Stimulated activated memory B cell treated with anti-CD40 and anti-IgM and Interleukin-4, amounts not matched to agents 10 μg/mL and 1 μg/mL and 100 μg/mL, for 72 hours (primary cell): Measurements from ENCODE around the gene LOXL3.

ENCODE experiments used
- ATAC-seq: fragments of 150-1000 bp; cut with Tn5 transposase; 2 replicates; pipeline ENCODE4 v1.10.0; 2021
- H3K27ac Mint-ChIP-seq: one replicate; pipeline ENCODE4 v1.8.0; 2022; ENCODE audit warnings: mild to moderate bottlenecking, mixed read lengths
- H3K27me3 Mint-ChIP-seq: one replicate; pipeline ENCODE4 v1.8.0; 2022; ENCODE audit warnings: mixed read lengths
- H3K36me3 Mint-ChIP-seq: one replicate; pipeline ENCODE4 v1.8.0; 2022; ENCODE audit warnings: mixed read lengths
- H3K4me1 Mint-ChIP-seq: one replicate; pipeline ENCODE4 v1.8.0; 2022; ENCODE audit warnings: mixed read lengths
- H3K4me3 Mint-ChIP-seq: one replicate; pipeline ENCODE4 v1.8.0; 2022; ENCODE audit warnings: mild to moderate bottlenecking, moderate library complexity, mixed read lengths
- H3K9me3 Mint-ChIP-seq: one replicate; pipeline ENCODE4 v1.8.0; 2022; ENCODE audit warnings: mixed read lengths

Gene LOXL3

DNA sequence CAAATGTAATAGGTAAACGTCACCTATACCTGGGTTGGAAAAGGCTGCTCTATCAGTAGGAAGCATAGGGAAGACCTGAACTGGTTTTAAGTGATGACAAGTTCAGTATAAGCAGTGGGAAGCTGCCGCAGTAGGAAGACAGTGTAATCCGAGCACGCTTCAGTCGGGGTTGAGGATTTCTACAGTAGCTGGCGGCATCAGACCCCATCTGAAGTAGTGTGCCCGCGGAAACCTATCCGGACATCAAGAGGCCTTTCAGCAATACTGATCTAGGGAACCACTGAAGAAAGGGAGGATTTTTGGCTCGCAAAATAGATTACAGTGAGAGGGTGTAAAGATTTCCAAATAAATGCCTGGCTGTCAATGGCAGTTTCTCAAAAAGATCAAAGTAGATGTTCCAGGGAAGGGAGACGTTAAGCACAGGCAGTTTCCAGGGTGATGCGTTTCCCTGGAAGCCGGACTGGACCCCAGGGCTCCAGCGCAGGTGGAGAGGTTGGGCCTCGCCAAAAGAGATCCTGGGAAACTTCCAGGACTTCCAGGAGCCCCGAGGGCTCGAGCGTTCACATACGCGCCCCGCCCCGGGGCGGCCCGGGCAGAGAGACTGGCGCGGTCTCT, 5.3 kb downstream of the LOXL3 start:
- Mint-ChIP-seq H3K27me3 (peaks cover 13% of the 10 kb centered on the region), H3K4me3 (peak overlapping the region; percentile 75), H3K9me3 (no peaks in the 10 kb centered on the region), H3K27ac (peak overlapping the region; percentile 35), H3K36me3 (no peaks in the 10 kb centered on the region), H3K4me1 (peaks cover 38% of the 10 kb centered on the region)
- ATAC-seq = no peak

DNA sequence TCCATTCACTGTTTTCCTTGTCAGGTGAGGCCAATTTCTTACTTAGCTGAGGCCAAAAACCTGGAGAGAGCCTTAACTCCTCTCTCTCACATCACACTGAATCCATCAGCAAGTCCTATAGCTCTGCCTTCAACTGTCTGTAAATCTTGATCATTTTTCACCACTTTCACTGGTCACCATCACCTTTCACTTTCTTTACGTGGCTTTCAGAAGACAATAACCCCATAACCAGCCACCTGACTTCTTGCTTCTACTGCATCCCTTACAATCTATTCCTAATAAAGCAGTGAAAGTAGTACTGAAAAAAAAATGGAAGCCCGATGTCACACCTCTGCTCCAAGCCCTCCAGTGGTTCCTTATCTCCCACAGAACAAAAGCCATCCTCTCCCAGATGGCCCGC, 7.7 kb downstream of the LOXL3 start:
- Mint-ChIP-seq H3K36me3 (peaks cover 12% of the 10 kb centered on the region), H3K4me3 (no peak overlapping the region), H3K9me3 (no peaks in the 10 kb centered on the region), H3K27me3 (peaks cover 13% of the 10 kb centered on the region), H3K27ac (no peak overlapping the region), H3K4me1 (peaks cover 16% of the 10 kb centered on the region)
- ATAC-seq = no peak

DNA sequence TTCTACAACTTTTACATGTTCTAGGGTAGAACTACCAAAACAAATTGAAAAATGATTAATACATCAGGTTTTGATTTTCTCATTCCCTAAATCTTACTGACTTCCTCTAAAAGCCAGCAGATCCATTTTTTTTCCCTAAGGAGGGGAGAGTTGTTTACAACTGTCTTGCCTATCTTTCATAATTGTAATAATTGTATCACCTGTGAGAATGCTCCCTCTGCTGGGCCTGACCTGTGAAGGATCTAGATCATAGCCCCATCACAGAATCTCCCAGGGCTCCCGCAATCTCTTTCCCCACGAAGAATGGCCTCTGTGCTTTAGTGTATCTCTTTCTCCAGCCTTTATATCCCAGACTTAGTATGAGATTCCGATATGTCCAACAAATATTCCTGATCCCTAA, 9.1 kb downstream of the LOXL3 start:
- Mint-ChIP-seq H3K36me3 (peaks cover 12% of the 10 kb centered on the region), H3K4me1 (peaks cover 14% of the 10 kb centered on the region), H3K9me3 (no peaks in the 10 kb centered on the region), H3K4me3 (no peak overlapping the region), H3K27me3 (peaks cover 5% of the 10 kb centered on the region), H3K27ac (no peak overlapping the region)
- no peak for ATAC-seq

DNA sequence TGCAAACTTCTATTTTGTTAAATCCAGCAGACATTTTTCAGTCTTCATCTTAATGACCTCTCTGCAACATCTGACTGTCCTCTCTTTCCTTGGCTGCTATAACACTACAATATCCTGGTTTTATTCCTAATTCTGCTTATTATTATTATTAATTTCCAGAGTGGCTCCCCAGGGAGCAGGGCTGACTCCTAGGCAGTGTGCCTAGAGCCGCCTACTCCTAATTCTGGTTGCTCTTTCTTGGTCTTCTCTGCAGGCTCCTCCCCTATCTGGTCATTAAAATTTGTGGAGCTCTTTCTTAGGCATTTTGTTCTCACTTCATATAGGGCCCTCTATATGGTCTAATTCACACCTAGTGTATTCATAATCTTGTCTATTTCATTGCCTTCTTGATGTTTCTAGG, 10.8 kb downstream of the LOXL3 start:
- Mint-ChIP-seq H3K9me3 (no peaks in the 10 kb centered on the region), H3K27me3 (no peaks in the 10 kb centered on the region), H3K4me3 (no peak overlapping the region), H3K27ac (no peak overlapping the region), H3K36me3 (peaks cover 16% of the 10 kb centered on the region), H3K4me1 (peaks cover 21% of the 10 kb centered on the region)
- ATAC-seq = no peak

DNA sequence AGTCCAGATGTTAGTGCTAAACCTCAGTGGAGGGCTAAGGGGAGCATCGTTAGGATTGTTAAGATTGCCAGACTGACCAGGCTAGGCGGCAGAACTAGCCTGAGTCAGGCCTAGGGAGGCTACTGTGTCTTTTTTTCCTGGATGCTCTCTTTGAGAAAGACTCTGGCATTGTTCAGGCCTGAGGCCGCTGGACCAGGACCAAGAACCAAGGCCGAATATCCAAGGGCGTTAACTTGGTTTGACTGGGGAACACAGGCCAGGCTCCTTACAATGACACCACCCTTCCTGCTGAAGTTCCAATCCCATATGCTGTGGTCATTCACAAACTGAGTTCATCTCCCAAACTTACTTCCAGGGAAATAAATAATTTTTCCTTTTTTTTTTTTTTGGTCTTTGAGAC, 13.5 kb downstream of the LOXL3 start:
- Mint-ChIP-seq H3K9me3 (no peaks in the 10 kb centered on the region), H3K27ac (peak overlapping the region; percentile 89)

DNA sequence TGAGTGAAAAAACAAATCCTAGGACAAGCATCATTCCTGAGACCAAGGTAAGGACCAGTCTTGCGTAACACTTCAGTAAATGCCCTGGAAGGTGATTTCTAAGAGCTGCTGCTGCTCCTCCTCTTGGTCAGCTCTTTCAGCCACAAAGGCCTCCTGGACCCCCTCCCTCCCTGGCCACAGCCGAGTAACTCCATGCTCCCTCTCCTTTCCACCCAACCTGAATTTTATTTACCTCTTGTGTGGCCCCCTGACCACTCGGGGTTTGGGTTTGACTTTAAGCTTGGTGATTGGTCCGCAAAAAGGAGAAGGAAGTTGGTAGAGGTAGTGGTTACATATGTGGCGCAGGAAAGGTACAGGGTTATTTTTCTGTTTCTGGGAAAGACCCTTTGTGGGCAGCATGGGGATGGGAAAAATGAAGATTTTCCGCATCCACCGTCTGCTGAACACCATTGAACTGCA, 14.8 kb downstream of the LOXL3 start:
- H3K9me3 Mint-ChIP-seq = no peaks in the 10 kb centered on the region
- H3K36me3 Mint-ChIP-seq = peaks cover 16% of the 10 kb centered on the region
- peak overlapping the region; percentile 89 for H3K27ac Mint-ChIP-seq
- H3K27me3 Mint-ChIP-seq = no peaks in the 10 kb centered on the region
- H3K4me3 Mint-ChIP-seq = peak overlapping the region; percentile 61
- ATAC-seq = peak; percentile 73
- peaks cover 37% of the 10 kb centered on the region for H3K4me1 Mint-ChIP-seq

More for the DNA sequence above, 13.5 kb downstream of the LOXL3 start:
- ATAC-seq = no peak
- Mint-ChIP-seq H3K4me1 (peaks cover 37% of the 10 kb centered on the region), H3K4me3 (no peak overlapping the region), H3K27me3 (no peaks in the 10 kb centered on the region), H3K36me3 (peaks cover 16% of the 10 kb centered on the region)

DNA sequence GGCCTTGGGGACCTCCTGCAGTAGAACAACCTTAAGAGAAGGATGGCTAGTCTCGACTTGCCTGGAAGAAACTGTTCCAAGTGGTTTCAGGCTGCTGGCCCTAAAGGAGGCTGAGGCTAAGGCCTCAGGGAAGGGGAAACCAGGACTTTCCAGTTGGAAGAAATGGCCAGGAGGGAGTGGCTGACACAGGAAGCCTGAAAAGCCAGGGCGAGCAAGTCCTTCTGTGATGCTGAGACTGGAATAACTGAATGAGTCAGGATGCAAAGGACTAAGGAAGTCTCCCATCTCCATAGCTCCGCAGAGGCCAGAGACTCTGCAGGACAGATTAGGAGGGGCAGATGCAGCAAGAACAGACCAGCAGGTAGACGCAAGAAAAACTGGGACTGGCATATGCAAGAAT, 16.6 kb downstream of the LOXL3 start:
- H3K4me1 Mint-ChIP-seq = peaks cover 41% of the 10 kb centered on the region
- no peak overlapping the region for H3K4me3 Mint-ChIP-seq
- no peaks in the 10 kb centered on the region for H3K9me3 Mint-ChIP-seq
- peaks cover 13% of the 10 kb centered on the region for H3K36me3 Mint-ChIP-seq
- no peak for ATAC-seq
- H3K27ac Mint-ChIP-seq = no peak overlapping the region
- H3K27me3 Mint-ChIP-seq = no peaks in the 10 kb centered on the region

DNA sequence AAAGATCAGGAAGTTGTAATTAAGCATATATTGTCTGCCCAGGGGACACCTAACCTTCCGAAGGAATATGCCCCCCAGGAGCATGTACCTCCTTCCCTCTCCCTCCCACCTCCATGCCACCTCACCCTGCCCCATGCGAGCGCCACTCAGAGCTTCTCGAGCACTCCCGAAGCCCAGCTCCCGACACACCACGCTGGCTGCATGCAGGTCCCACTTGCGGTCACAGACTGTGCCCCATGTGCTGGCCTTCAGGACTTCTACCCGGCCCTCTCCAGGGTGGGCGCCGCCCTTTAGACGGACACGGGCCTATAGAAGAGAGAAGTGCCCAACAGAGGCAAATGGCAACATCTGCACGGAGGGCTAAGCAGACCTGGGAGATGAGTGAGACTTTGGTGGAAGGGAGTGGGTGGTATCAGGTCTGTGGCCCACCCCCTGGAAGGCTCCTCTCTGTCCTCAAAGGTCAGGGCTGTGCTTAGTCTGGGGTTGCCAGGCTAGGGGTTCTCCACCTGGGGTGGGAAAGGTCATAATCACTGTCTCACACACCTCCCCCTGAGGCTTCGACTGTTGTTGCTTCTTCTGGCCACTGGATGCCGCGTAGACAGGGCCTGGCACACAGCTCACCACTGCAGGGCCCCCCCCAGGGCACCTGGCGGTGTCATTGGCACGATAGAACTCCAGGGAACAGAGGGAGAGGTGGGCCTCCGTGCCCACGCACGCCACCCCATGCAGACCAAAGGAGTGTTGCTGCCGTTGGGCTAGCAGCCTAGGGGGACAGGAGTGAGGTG, 17.4 kb downstream of the LOXL3 start:
- H3K4me3 Mint-ChIP-seq = no peak overlapping the region
- H3K27me3 Mint-ChIP-seq = no peaks in the 10 kb centered on the region
- H3K36me3 Mint-ChIP-seq = peaks cover 13% of the 10 kb centered on the region
- no peaks in the 10 kb centered on the region for H3K9me3 Mint-ChIP-seq
- ATAC-seq = peak; percentile 65
- H3K4me1 Mint-ChIP-seq = peaks cover 49% of the 10 kb centered on the region
- H3K27ac Mint-ChIP-seq = no peak overlapping the region

DNA sequence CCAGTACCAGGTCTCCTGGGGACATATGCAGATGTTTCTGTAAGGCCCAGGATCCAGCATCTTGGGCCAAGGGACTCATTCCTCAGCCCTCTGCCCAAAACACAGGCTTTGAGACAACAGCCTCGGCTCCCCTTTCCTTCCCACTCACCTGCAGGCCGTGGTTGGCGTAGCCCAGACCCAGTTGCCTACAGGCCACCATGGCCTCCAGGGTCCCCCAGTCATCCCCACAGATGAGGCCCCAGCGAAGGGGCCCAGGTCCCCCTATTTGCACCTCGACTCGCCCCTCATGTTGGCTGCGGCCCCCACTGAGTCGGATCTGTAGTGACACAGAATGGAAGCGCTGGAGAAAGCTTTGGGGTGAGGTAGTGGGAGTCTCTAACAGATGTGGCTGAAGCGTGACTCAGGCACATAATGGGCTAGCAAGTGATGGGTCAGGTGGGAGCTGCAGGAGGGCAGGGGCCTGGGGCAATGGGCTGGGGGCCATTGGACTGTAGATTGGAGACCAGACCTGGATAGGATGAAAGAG, 18.2 kb downstream of the LOXL3 start:
- Mint-ChIP-seq H3K36me3 (peaks cover 21% of the 10 kb centered on the region), H3K27me3 (no peaks in the 10 kb centered on the region), H3K4me1 (peaks cover 57% of the 10 kb centered on the region), H3K4me3 (no peak overlapping the region), H3K9me3 (no peaks in the 10 kb centered on the region), H3K27ac (no peak overlapping the region)
- ATAC-seq = no peak

DNA sequence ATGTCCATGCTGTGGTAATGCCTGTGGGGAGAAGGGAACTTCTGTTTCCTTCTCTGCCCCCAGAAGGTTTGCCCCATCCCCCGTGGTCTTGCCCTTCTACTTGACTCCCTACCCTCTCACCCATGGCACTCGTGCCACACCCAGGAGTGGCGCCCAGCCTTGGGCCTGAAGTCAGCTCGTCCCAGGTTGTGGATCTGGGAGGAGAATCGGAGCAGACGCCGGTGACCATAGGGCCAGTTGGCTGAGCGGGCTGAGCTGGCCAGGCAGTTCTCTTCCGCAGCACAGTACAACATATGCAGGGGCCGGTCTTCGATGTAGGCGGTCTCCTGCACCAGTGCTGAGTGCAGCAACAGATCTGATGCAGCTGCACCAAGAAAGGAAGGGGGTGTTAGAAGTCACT, 19.3 kb downstream of the LOXL3 start:
- no peak overlapping the region for H3K4me3 Mint-ChIP-seq
- peaks cover 51% of the 10 kb centered on the region for H3K4me1 Mint-ChIP-seq
- H3K36me3 Mint-ChIP-seq = peaks cover 21% of the 10 kb centered on the region
- H3K27ac Mint-ChIP-seq = no peak overlapping the region
- no peaks in the 10 kb centered on the region for H3K9me3 Mint-ChIP-seq
- no peaks in the 10 kb centered on the region for H3K27me3 Mint-ChIP-seq
- no peak for ATAC-seq

DNA sequence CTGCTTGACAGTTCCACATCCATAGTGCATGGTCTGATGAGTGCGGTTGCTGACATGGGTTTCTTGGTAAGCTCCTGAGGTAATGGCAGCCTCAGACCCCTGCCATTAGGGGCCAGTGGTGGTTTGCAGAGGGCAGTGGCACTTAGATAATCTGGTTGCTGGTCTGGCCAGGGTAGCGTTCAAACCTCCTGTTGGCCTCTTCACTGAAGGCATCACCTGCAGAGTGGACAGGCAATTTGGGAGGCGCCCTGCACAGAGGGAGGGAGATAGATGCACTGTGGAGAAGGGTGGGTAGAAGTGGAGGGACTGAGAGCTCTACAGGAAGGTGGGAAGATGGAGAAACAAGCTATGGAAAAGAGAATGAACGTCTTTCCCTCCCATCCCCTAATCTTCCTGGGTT, 20.3 kb downstream of the LOXL3 start:
- H3K9me3 Mint-ChIP-seq = no peaks in the 10 kb centered on the region
- peaks cover 48% of the 10 kb centered on the region for H3K4me1 Mint-ChIP-seq
- ATAC-seq = no peak
- H3K36me3 Mint-ChIP-seq = peaks cover 24% of the 10 kb centered on the region
- no peak overlapping the region for H3K27ac Mint-ChIP-seq
- no peaks in the 10 kb centered on the region for H3K27me3 Mint-ChIP-seq
- H3K4me3 Mint-ChIP-seq = no peak overlapping the region

DNA sequence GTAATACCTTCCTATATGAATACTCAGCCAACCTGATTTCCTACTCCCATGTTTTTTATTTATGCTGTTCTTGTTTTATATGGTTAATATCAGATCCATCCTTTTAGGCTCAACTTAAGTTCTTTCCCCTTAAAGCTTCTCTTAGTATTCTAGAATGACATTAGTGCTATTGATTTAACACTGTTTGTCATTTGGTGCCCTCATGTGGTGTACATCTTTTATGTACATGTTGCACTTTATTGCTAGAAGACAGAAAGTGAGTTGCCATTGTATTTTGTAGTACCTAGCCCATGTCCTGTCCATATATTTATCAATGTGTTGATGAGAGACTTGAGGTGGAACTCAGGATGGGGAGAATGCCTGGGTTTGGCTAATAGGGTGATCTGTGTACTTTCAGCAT, 21.5 kb downstream of the LOXL3 start:
- H3K4me3 Mint-ChIP-seq = peak overlapping the region; percentile 27
- no peak overlapping the region for H3K27ac Mint-ChIP-seq
- ATAC-seq = no peak
- peaks cover 48% of the 10 kb centered on the region for H3K4me1 Mint-ChIP-seq
- H3K36me3 Mint-ChIP-seq = peaks cover 37% of the 10 kb centered on the region
- H3K27me3 Mint-ChIP-seq = no peaks in the 10 kb centered on the region
- no peaks in the 10 kb centered on the region for H3K9me3 Mint-ChIP-seq

DNA sequence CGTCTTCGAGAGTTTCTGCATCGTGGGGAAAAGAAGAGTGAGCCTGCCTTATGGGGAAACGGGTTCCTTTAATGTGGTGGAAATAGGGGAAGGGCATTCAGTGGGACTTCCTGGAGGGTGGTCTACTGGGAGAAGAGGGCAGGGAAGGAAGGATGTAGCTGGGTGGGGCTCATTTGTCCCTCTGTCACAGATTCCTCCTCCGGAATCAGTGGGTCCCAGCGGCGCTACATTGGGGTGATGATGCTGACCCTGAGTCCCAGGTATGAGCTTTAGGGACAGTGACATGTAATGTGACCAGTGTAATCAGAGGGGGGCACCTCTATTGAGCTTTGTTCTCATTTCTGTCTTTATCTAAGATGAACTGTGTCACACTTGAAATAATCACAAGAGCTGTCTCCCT, 22.1 kb downstream of the LOXL3 start:
- Mint-ChIP-seq H3K27me3 (no peaks in the 10 kb centered on the region), H3K9me3 (no peaks in the 10 kb centered on the region), H3K36me3 (peaks cover 42% of the 10 kb centered on the region), H3K27ac (peak overlapping the region; percentile 99), H3K4me3 (peak overlapping the region; percentile 99), H3K4me1 (peaks cover 48% of the 10 kb centered on the region)
- ATAC-seq = no peak

DNA sequence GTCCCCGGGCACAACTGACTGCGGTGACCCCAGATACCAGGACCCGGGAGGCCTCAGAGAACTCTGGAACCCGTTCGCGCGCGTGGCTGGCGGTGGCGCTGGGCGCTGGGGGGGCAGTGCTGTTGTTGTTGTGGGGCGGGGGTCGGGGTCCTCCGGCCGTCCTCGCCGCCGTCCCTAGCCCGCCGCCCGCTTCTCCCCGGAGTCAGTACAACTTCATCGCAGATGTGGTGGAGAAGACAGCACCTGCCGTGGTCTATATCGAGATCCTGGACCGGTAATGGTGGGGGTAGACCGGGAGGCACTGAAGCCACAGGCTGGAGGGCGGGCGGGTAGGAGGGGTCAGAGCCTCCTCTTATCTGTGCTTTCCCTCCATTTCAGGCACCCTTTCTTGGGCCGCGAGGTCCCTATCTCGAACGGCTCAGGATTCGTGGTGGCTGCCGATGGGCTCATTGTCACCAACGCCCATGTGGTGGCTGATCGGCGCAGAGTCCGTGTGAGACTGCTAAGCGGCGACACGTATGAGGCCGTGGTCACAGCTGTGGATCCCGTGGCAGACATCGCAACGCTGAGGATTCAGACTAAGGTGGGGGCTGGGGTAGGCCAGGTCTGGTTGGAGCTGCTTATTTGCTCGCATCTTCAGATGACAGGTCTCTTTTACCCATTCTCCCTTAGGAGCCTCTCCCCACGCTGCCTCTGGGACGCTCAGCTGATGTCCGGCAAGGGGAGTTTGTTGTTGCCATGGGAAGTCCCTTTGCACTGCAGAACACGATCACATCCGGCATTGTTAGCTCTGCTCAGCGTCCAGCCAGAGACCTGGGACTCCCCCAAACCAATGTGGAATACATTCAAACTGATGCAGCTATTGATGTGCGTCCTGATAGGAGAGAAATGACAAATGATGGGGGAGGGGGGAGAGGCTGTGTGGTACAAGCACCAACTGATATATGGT, 23.2 kb downstream of the LOXL3 start:
- Mint-ChIP-seq H3K9me3 (no peaks in the 10 kb centered on the region), H3K4me1 (peaks cover 52% of the 10 kb centered on the region), H3K27ac (peak overlapping the region; percentile 99), H3K4me3 (peak overlapping the region; percentile 99), H3K36me3 (peaks cover 53% of the 10 kb centered on the region), H3K27me3 (no peaks in the 10 kb centered on the region)
- peak; percentile 52 for ATAC-seq
